ENCODE results near the gene ATXN7.

The ATXN7 gene

DNA sequence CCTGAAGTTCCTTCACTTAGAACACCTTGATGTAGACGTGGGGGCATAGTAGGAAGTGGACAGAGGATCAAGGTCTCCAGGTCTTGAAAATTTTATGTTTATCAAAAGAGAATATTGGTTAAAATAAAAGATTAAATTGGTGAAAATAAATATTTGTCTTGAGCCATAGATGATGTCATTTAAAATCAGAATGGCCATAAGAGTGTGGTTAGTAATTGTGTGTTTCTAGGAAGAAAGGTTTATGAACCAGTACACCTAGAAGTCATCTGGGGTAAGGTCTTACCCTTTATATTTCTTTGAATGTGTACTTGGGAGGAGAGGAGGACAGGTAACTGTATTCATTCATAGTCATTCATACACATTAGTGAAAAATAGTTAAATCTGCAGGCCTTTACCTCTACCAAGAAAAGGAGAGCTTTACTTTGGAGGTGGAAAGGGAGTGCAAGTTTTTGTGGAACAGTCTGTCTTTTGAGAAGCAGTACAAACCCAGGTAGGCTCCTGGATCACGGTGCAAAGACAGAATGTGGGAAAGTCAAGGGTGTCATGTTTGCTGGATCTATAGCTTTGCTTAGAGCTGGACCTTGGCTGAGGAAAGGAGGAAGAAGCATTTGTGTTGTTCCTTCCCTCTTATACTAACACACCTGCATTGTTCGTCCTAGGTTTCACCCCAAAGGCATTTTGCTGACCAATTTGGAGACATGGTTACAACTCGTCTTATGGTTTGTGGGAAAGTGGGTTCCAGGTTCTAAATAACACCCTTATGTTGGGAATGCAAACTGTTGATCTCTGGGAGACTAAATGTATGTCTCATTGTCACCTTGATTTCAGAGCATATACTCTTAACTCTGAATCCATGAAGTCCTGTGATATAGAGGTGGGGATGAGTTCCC, 42.3 kb downstream of the ATXN7 start:
- CTCF ChIA-PET = no interaction called here
- H3K27ac Mint-ChIP-seq = no peak overlapping the region
- H3K36me3 Mint-ChIP-seq = peaks cover 18% of the 10 kb centered on the region
- H3K4me3 Mint-ChIP-seq = no peak overlapping the region
- peaks cover 16% of the 10 kb centered on the region for H3K4me1 Mint-ChIP-seq
- no peak for DNase-seq
- H3K9me3 Mint-ChIP-seq = no peaks in the 10 kb centered on the region
- H3K27me3 Mint-ChIP-seq = no peaks in the 10 kb centered on the region

GRCh38 chr3:63908081-63908736, 44.5 kb downstream of the ATXN7 start:
- CTCF ChIA-PET = no interaction called here
- no peak overlapping the region for H3K4me3 Mint-ChIP-seq
- H3K27me3 Mint-ChIP-seq = no peaks in the 10 kb centered on the region
- peaks cover 27% of the 10 kb centered on the region for H3K4me1 Mint-ChIP-seq
- H3K9me3 Mint-ChIP-seq = no peaks in the 10 kb centered on the region
- H3K27ac Mint-ChIP-seq = no peak overlapping the region
- no peak for DNase-seq
- H3K36me3 Mint-ChIP-seq = peaks cover 10% of the 10 kb centered on the region

DNA sequence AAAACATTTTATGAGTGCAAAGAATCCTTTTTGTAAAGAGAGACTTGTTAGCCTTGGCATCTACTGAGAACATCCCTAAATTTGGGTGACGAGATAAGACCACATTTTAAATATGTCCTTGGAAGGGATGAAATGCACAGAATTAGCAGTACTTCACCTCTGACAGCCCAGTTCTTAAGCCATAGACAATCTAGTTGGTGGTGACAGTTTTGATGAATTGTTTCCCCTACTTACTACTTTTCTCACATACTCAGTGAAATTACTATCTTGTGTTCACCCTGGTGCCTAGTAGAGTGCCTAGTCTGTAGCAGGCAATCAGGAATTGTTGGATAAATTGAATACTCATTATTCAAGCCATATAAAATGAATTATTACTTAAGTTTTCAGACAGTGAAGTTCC, 45.1 kb downstream of the ATXN7 start:
- H3K27me3 Mint-ChIP-seq = no peaks in the 10 kb centered on the region
- no peak for DNase-seq
- CTCF ChIA-PET = no interaction called here
- H3K4me1 Mint-ChIP-seq = peaks cover 32% of the 10 kb centered on the region
- H3K4me3 Mint-ChIP-seq = no peak overlapping the region
- H3K27ac Mint-ChIP-seq = no peak overlapping the region
- no peaks in the 10 kb centered on the region for H3K9me3 Mint-ChIP-seq
- peaks cover 14% of the 10 kb centered on the region for H3K36me3 Mint-ChIP-seq

DNA sequence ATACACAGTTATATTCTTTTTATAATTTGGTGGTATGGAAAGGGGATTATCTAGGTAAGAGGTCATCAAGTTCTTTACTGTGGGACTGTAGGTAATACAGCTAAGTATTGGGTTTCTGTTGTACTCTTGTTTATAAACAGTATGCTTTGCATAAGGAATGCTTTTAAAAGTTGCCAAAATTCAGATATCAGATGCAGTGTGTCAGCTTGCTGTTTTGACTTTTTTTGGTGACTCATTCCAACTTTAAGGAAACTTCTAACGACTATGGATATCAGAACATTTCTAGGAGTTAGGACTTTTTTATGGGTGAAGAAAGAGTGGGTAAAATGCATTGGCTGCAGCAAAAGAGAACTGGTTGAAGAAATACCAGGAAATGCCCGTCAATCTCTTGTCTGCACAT, 45.8 kb downstream of the ATXN7 start:
- Mint-ChIP-seq H3K27me3 (no peaks in the 10 kb centered on the region), H3K9me3 (no peaks in the 10 kb centered on the region), H3K27ac (no peak overlapping the region), H3K4me1 (peaks cover 39% of the 10 kb centered on the region), H3K4me3 (no peak overlapping the region), H3K36me3 (peaks cover 16% of the 10 kb centered on the region)
- CTCF ChIA-PET = no interaction called here
- no peak for DNase-seq

GRCh38 chr3:63910001-63910400, 46.3 kb downstream of the ATXN7 start:
- no peak for DNase-seq
- no peaks in the 10 kb centered on the region for H3K27me3 Mint-ChIP-seq
- peak overlapping the region; percentile 49 for H3K27ac Mint-ChIP-seq
- peaks cover 42% of the 10 kb centered on the region for H3K4me1 Mint-ChIP-seq
- CTCF ChIA-PET = no interaction called here
- peaks cover 17% of the 10 kb centered on the region for H3K36me3 Mint-ChIP-seq
- no peak overlapping the region for H3K4me3 Mint-ChIP-seq
- H3K9me3 Mint-ChIP-seq = no peaks in the 10 kb centered on the region

DNA sequence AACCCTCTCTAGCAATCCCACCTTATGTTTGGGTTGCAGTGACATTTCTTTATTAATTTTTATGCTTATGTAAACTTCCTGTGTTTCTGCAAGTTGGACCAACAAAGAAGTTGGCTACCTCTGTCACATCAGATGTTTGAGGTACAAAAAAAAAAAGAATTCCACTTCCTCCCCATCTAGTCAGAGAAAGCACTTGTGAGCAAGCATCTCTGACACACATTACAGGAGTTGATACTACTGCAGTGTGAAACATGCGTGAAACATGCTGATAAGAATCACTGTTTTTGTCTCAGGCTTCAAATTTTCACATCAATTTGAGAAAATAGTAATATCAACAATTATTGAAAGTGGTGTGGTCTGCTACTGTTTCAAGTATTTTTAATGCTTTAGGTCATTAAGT, 47.2 kb downstream of the ATXN7 start:
- no peak for DNase-seq
- H3K9me3 Mint-ChIP-seq = no peaks in the 10 kb centered on the region
- H3K36me3 Mint-ChIP-seq = peaks cover 22% of the 10 kb centered on the region
- H3K4me1 Mint-ChIP-seq = peaks cover 45% of the 10 kb centered on the region
- H3K27ac Mint-ChIP-seq = peak overlapping the region; percentile 97
- CTCF ChIA-PET = no interaction called here
- H3K27me3 Mint-ChIP-seq = no peaks in the 10 kb centered on the region
- peak overlapping the region; percentile 78 for H3K4me3 Mint-ChIP-seq

DNA sequence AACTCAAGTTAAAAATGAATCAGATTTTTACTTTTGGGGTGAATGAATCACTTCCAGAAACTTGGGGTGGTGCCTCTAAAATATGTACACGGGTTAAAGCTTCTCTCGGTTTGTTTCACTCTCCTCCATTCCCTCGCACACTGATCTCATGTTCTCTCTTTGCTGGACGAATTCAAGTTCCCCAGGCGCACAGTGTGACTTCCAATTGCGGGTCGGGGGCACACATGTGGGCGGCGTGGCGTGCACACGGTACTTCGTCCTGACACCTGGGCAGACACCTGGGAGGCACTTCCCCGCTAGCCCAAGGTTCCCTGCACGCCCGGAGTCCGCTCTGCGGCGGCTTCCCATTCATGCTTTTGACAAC, 47.8 kb downstream of the ATXN7 start:
- DNase-seq = no peak
- Mint-ChIP-seq H3K9me3 (no peaks in the 10 kb centered on the region), H3K4me3 (peak overlapping the region; percentile 78), H3K27me3 (no peaks in the 10 kb centered on the region), H3K36me3 (peaks cover 25% of the 10 kb centered on the region), H3K4me1 (peaks cover 47% of the 10 kb centered on the region), H3K27ac (peak overlapping the region; percentile 97)
- CTCF ChIA-PET = no interaction called here

DNA sequence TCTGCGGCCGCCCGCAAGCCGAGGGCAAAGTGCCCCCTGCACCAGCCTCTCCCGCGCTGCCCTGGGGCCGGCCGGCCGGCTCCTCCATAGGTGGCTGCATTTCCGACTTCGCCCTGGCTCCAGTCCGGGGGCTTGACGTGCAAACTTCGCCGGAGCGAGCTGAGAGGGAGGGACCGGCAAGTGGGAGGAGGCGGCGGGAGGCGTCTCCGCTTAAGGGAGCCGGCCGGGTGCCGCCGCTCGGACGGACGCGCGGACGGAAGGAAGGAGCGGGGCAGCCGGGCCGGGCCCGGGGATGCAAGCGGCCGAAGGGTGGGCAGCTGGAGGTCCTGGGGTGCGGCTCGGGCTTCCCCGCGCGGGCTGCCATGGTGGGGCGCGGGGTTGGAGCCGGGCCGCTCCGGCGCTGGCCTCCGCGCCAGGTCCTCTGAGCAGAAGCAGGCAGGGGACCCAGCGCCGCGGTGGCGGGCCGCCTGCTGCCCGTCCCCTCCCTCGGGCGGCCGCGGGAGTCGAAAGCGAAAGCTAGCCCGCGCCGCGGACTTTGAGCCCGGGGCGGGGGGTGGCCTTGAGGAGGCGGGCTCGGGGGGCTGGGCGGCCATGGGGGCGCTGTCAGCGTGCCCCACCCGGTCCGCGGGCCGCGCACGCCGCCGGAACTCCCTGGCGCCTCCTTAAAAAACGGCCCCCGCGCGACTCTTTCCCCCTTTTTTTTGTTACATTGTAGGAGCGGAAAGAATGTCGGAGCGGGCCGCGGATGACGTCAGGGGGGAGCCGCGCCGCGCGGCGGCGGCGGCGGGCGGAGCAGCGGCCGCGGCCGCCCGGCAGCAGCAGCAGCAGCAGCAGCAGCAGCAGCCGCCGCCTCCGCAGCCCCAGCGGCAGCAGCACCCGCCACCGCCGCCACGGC, 48.5 kb downstream of the ATXN7 start, which contains the start of gene SCAANT1:
Gene SCAANT1 (minus strand): TSS at position 511 of the 895 bp plus-strand sequence.
- peak; percentile 86 for DNase-seq
- Mint-ChIP-seq H3K27me3 (no peaks in the 10 kb centered on the region), H3K9me3 (no peaks in the 10 kb centered on the region), H3K27ac (peak within 1 kb of the TSS; percentile 97), H3K4me1 (peaks cover 48% of the 10 kb centered on the region), H3K4me3 (peak within 1 kb of the TSS; percentile 91), H3K36me3 (peaks cover 27% of the 10 kb centered on the region)
- CTCF ChIA-PET = no interaction called here

DNA sequence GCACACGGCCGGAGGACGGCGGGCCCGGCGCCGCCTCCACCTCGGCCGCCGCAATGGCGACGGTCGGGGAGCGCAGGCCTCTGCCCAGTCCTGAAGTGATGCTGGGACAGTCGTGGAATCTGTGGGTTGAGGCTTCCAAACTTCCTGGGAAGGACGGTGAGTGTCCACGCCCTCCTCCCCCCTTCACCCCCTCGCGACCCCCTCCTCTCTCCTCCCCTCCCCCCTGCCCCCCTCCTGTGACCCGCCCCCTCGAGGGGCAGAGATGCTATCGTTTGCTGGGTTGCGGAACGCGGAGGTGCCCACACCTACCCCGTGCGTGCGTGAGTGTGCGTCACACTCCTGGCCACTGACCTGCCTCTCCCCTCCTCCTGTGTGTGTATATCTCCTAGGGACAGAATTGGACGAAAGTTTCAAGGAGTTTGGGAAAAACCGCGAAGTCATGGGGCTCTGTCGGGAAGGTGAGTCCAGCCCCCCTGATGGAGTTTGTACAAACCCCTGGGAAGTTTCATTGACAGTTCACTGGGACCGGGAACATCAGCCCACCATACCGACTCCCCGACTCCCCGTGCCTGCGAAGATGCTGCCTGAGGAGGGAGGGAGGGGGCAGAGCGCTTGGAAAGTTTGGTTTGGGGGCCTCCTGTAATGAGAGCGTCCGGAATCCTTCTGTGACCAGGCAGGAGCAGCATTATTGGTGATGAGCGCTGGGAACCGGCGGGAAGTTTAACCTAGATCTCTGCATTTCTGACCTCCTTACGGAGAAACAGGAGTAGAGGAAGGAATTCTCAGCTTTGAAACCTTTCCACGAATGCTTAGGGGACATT, 49.3 kb downstream of the ATXN7 start:
- Mint-ChIP-seq H3K9me3 (no peaks in the 10 kb centered on the region), H3K27ac (peak overlapping the region; percentile 93), H3K4me1 (peaks cover 48% of the 10 kb centered on the region), H3K27me3 (no peaks in the 10 kb centered on the region), H3K4me3 (peak overlapping the region; percentile 91), H3K36me3 (peaks cover 36% of the 10 kb centered on the region)
- peak; percentile 64 for DNase-seq
- CTCF ChIA-PET = no interaction called here

- no peak for DNase-seq
- H3K27ac Mint-ChIP-seq = peak overlapping the region; percentile 65
- H3K27me3 Mint-ChIP-seq = no peaks in the 10 kb centered on the region
- CTCF ChIA-PET = interaction anchor here (2.6 kb wide), 1 partner anchor 14 kb away, joined by 7 read pairs; no protein-coding TSS in a partner anchor
- peaks cover 48% of the 10 kb centered on the region for H3K36me3 Mint-ChIP-seq
- peaks cover 48% of the 10 kb centered on the region for H3K4me1 Mint-ChIP-seq
- H3K4me3 Mint-ChIP-seq = peak overlapping the region; percentile 91
- H3K9me3 Mint-ChIP-seq = no peaks in the 10 kb centered on the region
Observed at GRCh38 chr3:63914312-63914711, 50.6 kb downstream of the ATXN7 start.

GRCh38 chr3:63918321-63918720, 54.7 kb downstream of the ATXN7 start:
- DNase-seq = no peak
- Mint-ChIP-seq H3K4me1 (peaks cover 28% of the 10 kb centered on the region), H3K4me3 (no peak overlapping the region), H3K36me3 (peaks cover 66% of the 10 kb centered on the region), H3K27me3 (no peaks in the 10 kb centered on the region), H3K27ac (peak overlapping the region; percentile 11), H3K9me3 (no peaks in the 10 kb centered on the region)
- CTCF ChIA-PET = no interaction called here

GRCh38 chr3:63920001-63920400, 56.3 kb downstream of the ATXN7 start:
- H3K27ac Mint-ChIP-seq = no peak overlapping the region
- no peaks in the 10 kb centered on the region for H3K27me3 Mint-ChIP-seq
- no peak overlapping the region for H3K4me3 Mint-ChIP-seq
- no peaks in the 10 kb centered on the region for H3K9me3 Mint-ChIP-seq
- peaks cover 11% of the 10 kb centered on the region for H3K4me1 Mint-ChIP-seq
- no peak for DNase-seq
- CTCF ChIA-PET = no interaction called here
- H3K36me3 Mint-ChIP-seq = peaks cover 70% of the 10 kb centered on the region

DNA sequence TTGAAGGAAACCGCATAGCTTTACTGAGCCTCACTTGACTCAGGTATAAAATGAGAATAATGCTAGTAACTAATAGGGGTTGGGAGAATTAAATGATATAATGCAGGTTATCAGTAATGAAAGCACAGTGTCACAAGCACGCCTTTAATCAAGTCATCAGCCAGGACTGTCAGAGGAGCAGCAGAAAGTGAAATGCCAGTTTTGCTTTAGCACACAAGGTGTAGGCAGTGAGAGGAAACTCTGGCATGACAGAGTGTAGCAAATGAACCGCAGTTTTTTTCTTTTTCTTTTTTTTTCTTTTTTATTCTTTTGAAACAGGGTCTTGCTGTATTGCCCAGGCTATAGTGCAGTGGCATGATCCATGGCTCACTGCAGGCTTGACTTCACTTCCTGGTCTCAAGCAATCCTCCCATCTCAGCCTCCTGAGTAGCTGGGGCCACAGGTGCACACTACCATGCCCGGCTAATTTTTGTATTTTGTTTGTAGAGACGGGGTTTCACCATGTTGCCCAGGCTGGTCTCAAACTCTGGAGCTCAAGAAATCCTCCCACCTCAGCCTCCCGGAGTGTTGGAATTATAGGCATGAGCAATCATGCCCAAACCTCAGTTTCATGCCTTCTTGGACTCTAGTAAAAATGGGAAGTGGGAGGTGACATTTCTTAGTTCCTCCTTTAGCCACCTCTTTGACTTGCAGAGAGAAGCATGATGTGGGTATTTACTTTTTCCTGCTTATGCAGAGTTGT, 58.2 kb downstream of the ATXN7 start:
- CTCF ChIA-PET = no interaction called here
- H3K36me3 Mint-ChIP-seq = peaks cover 71% of the 10 kb centered on the region
- no peaks in the 10 kb centered on the region for H3K9me3 Mint-ChIP-seq
- no peaks in the 10 kb centered on the region for H3K27me3 Mint-ChIP-seq
- no peak overlapping the region for H3K4me3 Mint-ChIP-seq
- H3K4me1 Mint-ChIP-seq = peaks cover 7% of the 10 kb centered on the region
- no peak overlapping the region for H3K27ac Mint-ChIP-seq
- no peak for DNase-seq
